ENCODE measurements around the gene MRPL14.
"Not testable (repeated sequence)": the region's sequence is repeated elsewhere in the genome, so short reads cannot be mapped to it uniquely, and the experiment has no call there.

Gene MRPL14

GRCh38 chr6:44094403-44095242 lies 32.6 kb downstream of the MRPL14 start:
- Histone ChIP-seq H3K9ac (ENCODE audit: insufficient read length) (no peak overlapping the region), H3K27ac (no peak overlapping the region), H3K36me3 (ENCODE audit: insufficient read depth, low read length) (no peaks in the 10 kb centered on the region), H3K4me3 (no peak overlapping the region), H3K9me3 (ENCODE audit: low read depth, low read length) (no peaks in the 10 kb centered on the region)
- TF ChIP-seq FOXP2 (optimal IDR thresholded peaks at IDR 0.05; ENCODE audit: control extremely low read depth, extremely low read length, insufficient read depth), result no peak
- TF ChIP-seq EZH2 (IDR thresholded peaks at IDR 0.05), result no peak
- TF ChIP-seq POLR2AphosphoS5 (IDR thresholded peaks at IDR 0.05; ENCODE audit: borderline replicate concordance, low read depth, low read length), result no peak
- DNase-seq (ENCODE audit: low read depth, low spot score), result no peak

DNA sequence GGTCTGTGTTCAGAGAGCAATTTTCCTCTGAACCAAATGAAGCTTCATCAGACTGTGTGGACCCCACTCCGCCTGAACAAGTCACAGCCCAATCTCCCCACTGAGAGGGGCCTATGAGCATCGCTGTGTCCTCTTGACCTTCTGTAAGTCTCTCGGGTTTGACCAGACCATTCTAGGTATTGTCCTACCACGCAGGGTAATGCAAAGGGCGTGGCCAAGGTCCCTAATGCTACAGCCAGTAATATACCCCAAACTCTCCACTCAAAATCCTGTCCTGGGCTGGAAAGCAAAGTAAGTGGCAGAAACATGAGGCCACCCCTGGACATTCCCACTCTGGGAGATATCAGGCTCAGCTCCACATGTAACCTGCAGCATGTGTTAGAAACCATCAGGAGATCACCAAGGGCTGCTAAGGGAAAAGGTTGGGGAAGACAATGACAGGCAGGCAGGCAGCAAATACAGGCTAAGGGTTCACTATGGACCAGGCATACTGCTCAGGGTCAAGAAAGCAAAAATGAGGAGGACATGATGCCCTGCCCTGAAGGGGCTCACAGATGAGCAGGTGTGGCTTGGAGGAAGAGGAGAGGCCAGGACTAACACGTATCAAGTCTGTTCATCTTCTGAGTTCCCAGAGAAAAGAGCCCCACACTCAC lies 33.4 kb downstream of the MRPL14 start:
- Histone ChIP-seq H3K9me3 (ENCODE audit: low read depth, low read length) (no peaks in the 10 kb centered on the region), H3K4me3 (no peak overlapping the region), H3K27ac (no peak overlapping the region), H3K36me3 (ENCODE audit: insufficient read depth, low read length) (no peaks in the 10 kb centered on the region), H3K9ac (ENCODE audit: insufficient read length) (no peak overlapping the region)
- DNase-seq (ENCODE audit: low read depth, low spot score), result no peak
- TF ChIP-seq FOXP2 (optimal IDR thresholded peaks at IDR 0.05; ENCODE audit: control extremely low read depth, extremely low read length, insufficient read depth), result no peak
- no peak for TF ChIP-seq EZH2 (IDR thresholded peaks at IDR 0.05)
- TF ChIP-seq POLR2AphosphoS5 (IDR thresholded peaks at IDR 0.05; ENCODE audit: borderline replicate concordance, low read depth, low read length), result no peak

GRCh38 chr6:44093066-44093465 lies 34.2 kb downstream of the MRPL14 start:
- TF ChIP-seq FOXP2 (optimal IDR thresholded peaks at IDR 0.05; ENCODE audit: control extremely low read depth, extremely low read length, insufficient read depth) (no peak), POLR2AphosphoS5 (IDR thresholded peaks at IDR 0.05; ENCODE audit: borderline replicate concordance, low read depth, low read length) (no peak), EZH2 (IDR thresholded peaks at IDR 0.05) (no peak)
- Histone ChIP-seq H3K9ac (ENCODE audit: insufficient read length) (no peak overlapping the region), H3K36me3 (ENCODE audit: insufficient read depth, low read length) (no peaks in the 10 kb centered on the region), H3K27ac (no peak overlapping the region), H3K9me3 (ENCODE audit: low read depth, low read length) (no peaks in the 10 kb centered on the region), H3K4me3 (no peak overlapping the region)
- no peak for DNase-seq (ENCODE audit: low read depth, low spot score)

- Histone ChIP-seq H3K27ac (no peak overlapping the region), H3K9ac (ENCODE audit: insufficient read length) (no peak overlapping the region), H3K9me3 (ENCODE audit: low read depth, low read length) (no peaks in the 10 kb centered on the region), H3K4me3 (no peak overlapping the region), H3K36me3 (ENCODE audit: insufficient read depth, low read length) (no peaks in the 10 kb centered on the region)
- no peak for DNase-seq (ENCODE audit: low read depth, low spot score)
- no peak for TF ChIP-seq POLR2AphosphoS5 (IDR thresholded peaks at IDR 0.05; ENCODE audit: borderline replicate concordance, low read depth, low read length)
- no peak for TF ChIP-seq EZH2 (IDR thresholded peaks at IDR 0.05)
- TF ChIP-seq FOXP2 (optimal IDR thresholded peaks at IDR 0.05; ENCODE audit: control extremely low read depth, extremely low read length, insufficient read depth), result no peak
Measured at GRCh38 chr6:44091981-44092884, 35.0 kb downstream of the MRPL14 start.

DNA sequence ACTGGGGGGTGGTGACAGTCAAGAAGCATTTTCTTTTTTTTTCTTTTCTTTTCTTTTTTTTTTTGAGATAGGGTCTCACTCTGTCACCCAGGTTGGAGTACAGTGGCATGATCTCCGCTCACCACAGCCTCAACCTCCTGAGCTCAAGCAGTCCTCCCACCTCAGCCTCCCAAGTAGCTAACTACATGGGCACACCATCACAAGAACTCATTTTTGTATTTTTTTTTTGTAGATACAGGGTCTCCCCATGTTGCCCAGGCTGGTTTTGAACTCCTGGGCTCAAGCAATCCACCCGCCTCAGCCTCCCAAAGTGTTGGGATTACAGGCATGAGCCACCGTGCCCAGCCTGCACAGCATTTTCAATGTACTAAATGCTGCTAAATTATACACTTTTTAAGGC lies 35.9 kb downstream of the MRPL14 start:
- not testable (repeated sequence) for H3K27ac ChIP-seq; H3K9ac ChIP-seq (ENCODE audit: insufficient read length); H3K36me3 ChIP-seq (ENCODE audit: insufficient read depth, low read length); H3K4me3 ChIP-seq; DNase-seq (ENCODE audit: low read depth, low spot score); H3K9me3 ChIP-seq (ENCODE audit: low read depth, low read length)

GRCh38 chr6:44090465-44090864 lies 36.8 kb downstream of the MRPL14 start:
- Histone ChIP-seq H3K9me3 (ENCODE audit: low read depth, low read length) (no peaks in the 10 kb centered on the region), H3K9ac (ENCODE audit: insufficient read length) (no peak overlapping the region), H3K27ac (no peak overlapping the region), H3K4me3 (no peak overlapping the region), H3K36me3 (ENCODE audit: insufficient read depth, low read length) (no peaks in the 10 kb centered on the region)
- no peak for TF ChIP-seq FOXP2 (optimal IDR thresholded peaks at IDR 0.05; ENCODE audit: control extremely low read depth, extremely low read length, insufficient read depth)
- TF ChIP-seq EZH2 (IDR thresholded peaks at IDR 0.05), result no peak
- no peak for TF ChIP-seq POLR2AphosphoS5 (IDR thresholded peaks at IDR 0.05; ENCODE audit: borderline replicate concordance, low read depth, low read length)
- DNase-seq (ENCODE audit: low read depth, low spot score), result no peak

DNA sequence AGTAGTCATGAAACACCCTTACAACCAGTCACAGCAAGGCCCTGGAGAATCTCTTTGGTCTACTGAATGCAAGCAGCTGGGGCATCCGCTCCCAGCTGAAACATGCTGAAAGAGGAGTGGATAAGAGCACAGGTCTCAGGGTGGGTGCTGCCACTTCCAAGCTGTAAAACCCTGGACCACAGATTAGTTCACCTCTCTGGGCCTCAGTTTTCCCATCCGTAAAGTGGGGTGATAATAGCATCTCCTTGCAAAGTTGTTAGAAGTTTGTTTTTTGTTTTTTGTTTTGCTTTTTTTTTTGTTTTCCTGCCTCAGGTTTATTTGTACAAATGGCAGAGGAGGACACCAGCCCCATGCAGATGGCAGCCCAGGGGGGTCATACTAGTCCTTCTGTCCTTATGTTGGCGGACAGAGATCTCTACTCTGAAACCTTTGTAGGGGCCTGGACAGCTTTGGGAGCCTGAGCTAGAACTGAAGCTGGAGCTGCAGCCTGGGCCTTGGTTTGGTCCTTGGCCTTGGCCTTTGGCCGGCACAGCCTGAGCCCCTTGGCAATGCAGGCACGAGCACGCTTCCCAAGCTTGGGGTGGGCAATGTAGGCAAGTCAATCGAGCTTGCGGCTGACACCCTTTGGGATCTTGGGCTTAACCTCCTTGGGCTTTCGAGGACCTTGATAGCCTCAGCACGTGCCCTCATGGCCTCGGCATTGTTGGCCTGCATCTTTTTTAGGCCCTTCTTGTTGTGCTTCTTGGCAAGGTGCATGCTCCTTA lies 38.2 kb downstream of the MRPL14 start:
- no peak overlapping the region for H3K9ac ChIP-seq (ENCODE audit: insufficient read length)
- no peaks in the 10 kb centered on the region for H3K9me3 ChIP-seq (ENCODE audit: low read depth, low read length)
- no peaks in the 10 kb centered on the region for H3K36me3 ChIP-seq (ENCODE audit: insufficient read depth, low read length)
- no peak overlapping the region for H3K27ac ChIP-seq
- no peak for DNase-seq (ENCODE audit: low read depth, low spot score)
- H3K4me3 ChIP-seq, result no peak overlapping the region
- TF ChIP-seq EZH2 (IDR thresholded peaks at IDR 0.05) (no peak), FOXP2 (optimal IDR thresholded peaks at IDR 0.05; ENCODE audit: control extremely low read depth, extremely low read length, insufficient read depth) (no peak), POLR2AphosphoS5 (IDR thresholded peaks at IDR 0.05; ENCODE audit: borderline replicate concordance, low read depth, low read length) (no peak)
